HG02623 (cell line): Measurements from ENCODE around the gene MYPN.
"Not testable (repeated sequence)": the region's sequence is repeated elsewhere in the genome, so short reads cannot be mapped to it uniquely, and the experiment has no call there.

ENCODE experiments used
- ATAC-seq: cut with Tn5 transposase; IDR thresholded peaks from one replicate; pipeline ENCODE4 v1.9.1; 2021; ENCODE audit warnings: moderate library complexity; ENCODE audit not compliant: unreplicated experiment

The MYPN gene

GRCh38 chr10:68167586-68168189 is 58.4 kb downstream of the MYPN start:
- no peak for ATAC-seq

GRCh38 chr10:68171539-68172080 is 62.3 kb downstream of the MYPN start:
- ATAC-seq, result no peak

GRCh38 chr10:68172324-68172723 is 63.0 kb downstream of the MYPN start:
- ATAC-seq, result no peak

GRCh38 chr10:68175949-68176348 is 66.7 kb downstream of the MYPN start:
- no peak for ATAC-seq

- no peak for ATAC-seq
These were observed 67.5 kb downstream of the MYPN start for GRCh38 chr10:68176797-68177196.

- no peak for ATAC-seq
These were observed 69.3 kb downstream of the MYPN start for GRCh38 chr10:68178592-68178991.

- no peak for ATAC-seq
These were observed 69.7 kb downstream of the MYPN start for GRCh38 chr10:68179016-68179415.

- ATAC-seq, result no peak
These were observed 71.2 kb downstream of the MYPN start for GRCh38 chr10:68180490-68180889.

GRCh38 chr10:68184546-68184945 is 75.3 kb downstream of the MYPN start:
- ATAC-seq, result no peak

GRCh38 chr10:68185085-68185484 is 75.8 kb downstream of the MYPN start:
- ATAC-seq, result no peak

- no peak for ATAC-seq
These were observed 79.5 kb downstream of the MYPN start for GRCh38 chr10:68188835-68189234.

- ATAC-seq, result no peak
These were observed 82.8 kb downstream of the MYPN start for GRCh38 chr10:68192113-68192512.

GRCh38 chr10:68194290-68194689 is 85.0 kb downstream of the MYPN start:
- no peak for ATAC-seq

GRCh38 chr10:68195776-68196175 is 86.5 kb downstream of the MYPN start:
- ATAC-seq, result not testable (repeated sequence)

- no peak for ATAC-seq
These were observed 87.4 kb downstream of the MYPN start for GRCh38 chr10:68196701-68197100.

- no peak for ATAC-seq
These were observed 93.7 kb downstream of the MYPN start for GRCh38 chr10:68202960-68203353.

GRCh38 chr10:68208424-68209042 is 99.2 kb downstream of the MYPN start:
- no peak for ATAC-seq

- no peak for ATAC-seq
These were observed 102.4 kb downstream of the MYPN start for GRCh38 chr10:68211669-68212068.

- ATAC-seq, result no peak
These were observed 103.5 kb downstream of the MYPN start for GRCh38 chr10:68212721-68213352.

GRCh38 chr10:68218786-68219185 is 109.5 kb downstream of the MYPN start:
- ATAC-seq, result no peak

GRCh38 chr10:68221196-68221595 is 111.9 kb downstream of the MYPN start:
- ATAC-seq, result no peak

- ATAC-seq, result no peak
These were observed 113.1 kb downstream of the MYPN start for GRCh38 chr10:68222391-68222790.
